RPMI7951 (cell line): ENCODE measurements around the gene GRIP2. TPM values are rescaled to one million over a fixed set of nuclear protein-coding genes. Genes with fewer than 3 reads are reported as not detected.

Experiments
- total RNA-seq: library from RNA; depleted of rRNA; stranded (reverse); fragments of >200 nt; shearing (Covaris generic); gene quantifications from 2 replicates; pipeline ENCODE4 v1.2.3, GENCODE V29; 2014; rRNA removed

The GRIP2 gene
- total RNA-seq, 1 experiment from 2014 or later = under 0.01 TPM

Other genes with a start within 250 kb of the GRIP2 start
- 58.6 and 59.0 TPM in 2 replicates for gene SLC6A6, start 137.7 kb downstream of the GRIP2 start, total RNA-seq
- 10.8 TPM in 2 replicates for gene CCDC174, start 111.4 kb upstream of the GRIP2 start, total RNA-seq
- gene C3orf20, start 134.8 kb upstream of the GRIP2 start, total RNA-seq = not detected in 2 replicates